Endothelial cell of umbilical vein (primary cell): ENCODE measurements around the gene LCMT1. TPM values are rescaled to one million over a fixed set of nuclear protein-coding genes. Genes with fewer than 3 reads are reported as not detected.

ENCODE experiments used
- BruUV-seq: library from RNA; stranded (reverse); fragments of 400-500 nt; replicated peaks from 2 replicates; lab custom pipeline; 2021; lab: Mats Ljungman, UMichigan
- CTCF ChIA-PET: fragments of 300-600, 350-600 bp; sonication (Branson Sonifier 250); formaldehyde crosslinking; loops from one replicate; lab custom pipeline; 2021; ENCODE audit warnings: antibody characterized with exemption, inconsistent platforms; lab: Charles Lee
- POLR2A ChIA-PET: fragments of 300-600, 350-600 bp; sonication (Branson Sonifier 250); formaldehyde crosslinking; loops from one replicate; lab custom pipeline; 2021; ENCODE audit warnings: antibody characterized with exemption, inconsistent platforms; lab: Charles Lee
- DNase-seq: peaks from one replicate; pipeline ENCODE4 v3.0.0-alpha.2; 2011; ENCODE audit warnings: low read depth, low spot score
- FAIRE-seq: peaks from 2 replicates; lab custom pipeline; 2011; peaks lifted over from hg19 to GRCh38; lab: Jason Lieb, UNC
- H2AFZ ChIP-seq: 2 replicates; pipeline ENCODE4 v1.6.0; 2012; ENCODE audit warnings: low read depth, low read length, control low read depth, inconsistent platforms
- H3K27ac ChIP-seq: 2 replicates; pipeline ENCODE4 v1.5.1; 2011; ENCODE audit warnings: low read depth, mild to moderate bottlenecking, control low read depth, low read length, moderate library complexity; ENCODE audit not compliant: insufficient read depth
- H3K27me3 ChIP-seq, 2 experiments: 2 replicates each; pipeline versions ENCODE4 v1.6.0 to v1.6.1; 2011; ENCODE audit warnings: low read length in 2 of 2, mixed read lengths in 1 of 2; ENCODE audit not compliant: control insufficient read depth in 2 of 2, insufficient read depth in 2 of 2
- H3K36me3 ChIP-seq, 2 experiments: 2 replicates in 1 of 2; 3 replicates in 1 of 2; pipeline ENCODE4 v1.5.1; 2011; ENCODE audit warnings: low read length in 2 of 2, mild to moderate bottlenecking in 1 of 2, moderate library complexity in 1 of 2; ENCODE audit not compliant: control insufficient read depth in 2 of 2, insufficient read depth in 2 of 2; ENCODE audit errors: extremely low read depth in 1 of 2
- H3K4me1 ChIP-seq: 3 replicates; pipeline ENCODE4 v1.5.1; 2011; ENCODE audit warnings: mild to moderate bottlenecking, low read length; ENCODE audit not compliant: control insufficient read depth, insufficient read depth; ENCODE audit errors: extremely low read depth
- H3K4me2 ChIP-seq: 2 replicates; pipeline ENCODE4 v1.6.1; 2011; ENCODE audit warnings: low read length, control low read depth, mixed read lengths; ENCODE audit not compliant: insufficient read depth
- H3K4me3 ChIP-seq, 3 experiments: fragments of 200-600 bp in 1 of 3; sonication (generic), shearing (Covaris generic) in 1 of 3; replicated peaks in 1 of 3; 2 replicates each; pipeline ENCODE4 v1.5.1; 2011 to 2016; ENCODE audit warnings: control low read depth in 3 of 3, low read length in 3 of 3, mild to moderate bottlenecking in 2 of 3, inconsistent platforms in 1 of 3, low read depth in 1 of 3, moderate library complexity in 1 of 3; ENCODE audit not compliant: insufficient read depth in 1 of 3
- H3K79me2 ChIP-seq: 2 replicates; pipeline ENCODE4 v1.6.0; 2012; ENCODE audit warnings: low read length, inconsistent platforms; ENCODE audit not compliant: control insufficient read depth, insufficient read depth
- H3K9ac ChIP-seq: replicated peaks from 2 replicates; pipeline ENCODE3; 2011; ENCODE audit warnings: low read length, control low read depth; ENCODE audit not compliant: insufficient read depth; ENCODE audit errors: extremely low read depth
- H3K9me1 ChIP-seq: replicated peaks from 3 replicates; pipeline ENCODE4 v1.6.0; 2011; ENCODE audit warnings: mild to moderate bottlenecking, low read length; ENCODE audit not compliant: control insufficient read depth, insufficient read depth; ENCODE audit errors: extremely low read depth
- H3K9me3 ChIP-seq: replicated peaks from 2 replicates; pipeline ENCODE4 v1.5.1; 2012; ENCODE audit warnings: low read length, inconsistent platforms; ENCODE audit not compliant: control insufficient read depth, insufficient read depth
- H4K20me1 ChIP-seq: replicated peaks from 2 replicates; pipeline ENCODE3; 2011; ENCODE audit warnings: mild to moderate bottlenecking, low read length; ENCODE audit not compliant: control insufficient read depth, insufficient read depth; ENCODE audit errors: extremely low read depth
- CTCF ChIP-seq, 2 donors: IDR thresholded peaks; 1 replicate in 1 of 2; 2 replicates in 1 of 2; pipeline ENCODE4 v1.5.1; 2011; ENCODE audit warnings: low read length in 2 of 2, mild to moderate bottlenecking in 2 of 2, moderate library complexity in 2 of 2, control low read depth in 1 of 2, inconsistent platforms in 1 of 2, low read depth in 1 of 2; ENCODE audit not compliant: insufficient read depth in 1 of 2; ENCODE audit errors: extremely low read depth in 1 of 2
- EZH2 ChIP-seq: IDR thresholded peaks from 2 replicates; pipeline ENCODE4 v1.6.1; 2012; ENCODE audit warnings: borderline replicate concordance, low read depth, mild to moderate bottlenecking, moderate library complexity, low read length, inconsistent platforms; ENCODE audit not compliant: severe bottlenecking
- FOS ChIP-seq: IDR thresholded peaks from 2 replicates; pipeline ENCODE4 v1.6.1; 2011; ENCODE audit warnings: mild to moderate bottlenecking, low read length, moderate library complexity, borderline replicate concordance; ENCODE audit not compliant: insufficient read depth
- GATA2 ChIP-seq: IDR thresholded peaks from 2 replicates; pipeline ENCODE4 v1.7.0; 2011; ENCODE audit warnings: low read depth, mild to moderate bottlenecking, moderate library complexity, mixed read lengths, low read length; ENCODE audit not compliant: insufficient read length, insufficient read depth
- JUN ChIP-seq: IDR thresholded peaks from 2 replicates; pipeline ENCODE4 v1.6.1; 2011; ENCODE audit warnings: borderline replicate concordance, low read depth; ENCODE audit not compliant: insufficient read length, insufficient read depth
- MAX ChIP-seq: IDR thresholded peaks from 2 replicates; pipeline ENCODE4 v1.6.1; 2011; ENCODE audit not compliant: insufficient read depth, insufficient read length
- MYC ChIP-seq: IDR thresholded peaks from one replicate; pipeline ENCODE4 v1.6.1; 2011; ENCODE audit warnings: mild to moderate bottlenecking, low read depth, low read length
- POLR2A ChIP-seq: IDR thresholded peaks from 2 replicates; pipeline ENCODE4 v1.6.1; 2012; ENCODE audit warnings: low read depth, mild to moderate bottlenecking, control low read depth, low read length
- POLR2AphosphoS5 ChIP-seq: IDR thresholded peaks from 2 replicates; pipeline ENCODE4 v1.6.1; 2012; ENCODE audit warnings: low read depth, mild to moderate bottlenecking, control low read depth, low read length, moderate library complexity; ENCODE audit not compliant: insufficient read depth
- dilution Hi-C: fragments of 300-500 bp; cut with MboI; formaldehyde crosslinking; loops from one replicate; pipeline ENCODE4 v1.15.0; 2019; ENCODE audit warnings: low sequenced_read_pairs; ENCODE audit not compliant: extremely low pct_ligation_motif_present
- intact Hi-C: fragments of 100-400 bp; cut with micrococcal nuclease; formaldehyde crosslinking; loops from one replicate; pipeline ENCODE4 v1.10.0; 2022
- polyA plus RNA-seq, 4 experiments: library from polyadenylated mRNA; depleted of rRNA in 3 of 4; stranded (reverse) in 3 of 4; unstranded in 1 of 4; fragments of >200 nt; gene quantifications; 2 replicates each; pipeline versions ENCODE4 v1.2.1 to v1.2.3, GENCODE V29; 2011 to 2012; ENCODE audit warnings: missing spikeins in 1 of 4
- total RNA-seq: library from RNA; stranded (reverse); gene quantifications from 2 replicates; pipeline ENCODE4 v1.2.3, GENCODE V29; 2021

LCMT1 gene
- total and polyA plus RNA-seq, 2 donors (not counting 3 experiments of a cell fraction or from before 2014, with no cell fraction given), result 23.5 to 36.2 TPM

GRCh38 chr16:25171390-25171789 lies 59.8 kb downstream of the LCMT1 start:
- ChIA-PET POLR2A (no interaction called here), CTCF (interaction anchor here (0.5 kb wide), 1 partner anchor 54 kb away, joined by 3 read pairs; no protein-coding TSS in a partner anchor)
- no TSS peak for BruUV-seq
- TF ChIP-seq MAX, result no peak
- TF ChIP-seq CTCF (IDR thresholded peaks at IDR 0.05; ENCODE audit: extremely low read depth in 1 of 2, insufficient read depth in 1 of 2, low read depth in 1 of 2, low read length in 2 of 2), result no peak
- no peak for TF ChIP-seq MYC
- TF ChIP-seq FOS, result no peak
- no peak for TF ChIP-seq POLR2AphosphoS5
- TF ChIP-seq POLR2A, result no peak
- TF ChIP-seq JUN, result no peak
- no peak for TF ChIP-seq GATA2
- TF ChIP-seq EZH2, result no peak
- Histone ChIP-seq H3K9ac (no peak overlapping the region), H3K79me2 (no peaks in the 10 kb centered on the region), H4K20me1 (no peaks in the 10 kb centered on the region), H3K4me1 (no peaks in the 10 kb centered on the region), H3K9me3 (no peaks in the 10 kb centered on the region), H3K27me3 (no peaks in the 10 kb centered on the region), H3K4me3 (no peak overlapping the region), H3K27ac (no peak overlapping the region), H3K9me1 (no peaks in the 10 kb centered on the region), H3K36me3 (peaks cover 6 to 17% of the 10 kb centered on the region in 2 experiments), H2AFZ (no peak overlapping the region), H3K4me2 (no peak overlapping the region)
- dilution Hi-C loops, result no loop called here
- intact Hi-C loops, result no loop called here
- no peak for FAIRE-seq
- no peak for DNase-seq
